GM23338 (cell line): ENCODE data around the gene MAPK4. TPM values are rescaled to one million over a fixed set of nuclear protein-coding genes. Genes with fewer than 3 reads are reported as not detected.
"Not testable (repeated sequence)": the region's sequence is repeated elsewhere in the genome, so short reads cannot be mapped to it uniquely, and the experiment has no call there.

Experiments
- ATAC-seq: fragments of 200-7000 bp; cut with Tn5 transposase; 3 replicates; pipeline ENCODE4 v1.9.1; 2020
- DNase-seq: peaks from one replicate; pipeline ENCODE4 v3.0.0-alpha.2; 2015; ENCODE audit warnings: low spot score
- H2AFZ ChIP-seq: fragments of 200-600 bp; sonication (generic); 2 replicates; pipeline ENCODE4 v1.8.0; 2016; ENCODE audit warnings: antibody characterized with exemption, mild to moderate bottlenecking, moderate library complexity
- H3F3A ChIP-seq: fragments of 200-600 bp; sonication (generic); replicated peaks from 2 replicates; pipeline ENCODE4 v1.8.0; 2017; ENCODE audit warnings: antibody characterized with exemption, mixed run types, low read depth
- H3K27ac ChIP-seq: fragments of 200-600 bp; sonication (generic); 2 replicates; pipeline ENCODE4 v1.6.1; 2016; ENCODE audit warnings: low read depth
- H3K27me3 ChIP-seq: fragments of 200-600 bp; sonication (generic); 2 replicates; pipeline ENCODE4 v1.8.0; 2016; ENCODE audit warnings: mild to moderate bottlenecking, mixed run types, moderate library complexity; ENCODE audit not compliant: insufficient read depth
- H3K36me3 ChIP-seq: fragments of 200-600 bp; sonication (generic); 2 replicates; pipeline ENCODE4 v1.8.0; 2016; ENCODE audit warnings: mild to moderate bottlenecking; ENCODE audit not compliant: insufficient read depth
- H3K4me1 ChIP-seq: fragments of 200-600 bp; sonication (generic); 2 replicates; pipeline ENCODE4 v1.8.0; 2016; ENCODE audit warnings: mild to moderate bottlenecking, moderate library complexity; ENCODE audit not compliant: insufficient read depth
- H3K4me2 ChIP-seq: fragments of 200-600 bp; sonication (generic); 2 replicates; pipeline ENCODE4 v1.7.1; 2017; ENCODE audit warnings: mixed run types
- H3K4me3 ChIP-seq: fragments of 200-600 bp; sonication (generic); 2 replicates; pipeline ENCODE4 v1.6.1; 2016; ENCODE audit warnings: mixed run types
- H3K79me2 ChIP-seq: fragments of 200-600 bp; sonication (generic); replicated peaks from 2 replicates; pipeline ENCODE4 v1.8.0; 2017; ENCODE audit warnings: mild to moderate bottlenecking; ENCODE audit not compliant: insufficient read depth
- H3K9me2 ChIP-seq: fragments of 200-600 bp; sonication (generic); 2 replicates; pipeline ENCODE4 v1.8.0; 2017; ENCODE audit not compliant: insufficient read depth
- H4K20me1 ChIP-seq: fragments of 200-600 bp; sonication (generic); replicated peaks from 2 replicates; pipeline ENCODE4 v1.8.0; 2017; ENCODE audit warnings: mild to moderate bottlenecking; ENCODE audit not compliant: insufficient read depth
- H3K27ac Mint-ChIP-seq: 2 replicates; pipeline ENCODE4 v1.8.0; 2020; ENCODE audit warnings: inconsistent platforms, mild to moderate bottlenecking, moderate library complexity, mixed read lengths
- H3K27me3 Mint-ChIP-seq: 3 replicates; pipeline ENCODE4 v1.8.0; 2022; ENCODE audit warnings: low read depth, mild to moderate bottlenecking, moderate library complexity, mixed read lengths, inconsistent platforms; ENCODE audit not compliant: insufficient read depth, poor library complexity
- H3K36me3 Mint-ChIP-seq: 3 replicates; pipeline ENCODE4 v1.8.0; 2021; ENCODE audit warnings: low read depth, mild to moderate bottlenecking, inconsistent platforms, moderate library complexity, mixed read lengths
- H3K4me1 Mint-ChIP-seq: 3 replicates; pipeline ENCODE4 v1.8.0; 2020; ENCODE audit warnings: mild to moderate bottlenecking, inconsistent platforms, mixed read lengths
- H3K4me3 Mint-ChIP-seq: 3 replicates; pipeline ENCODE4 v1.8.0; 2021; ENCODE audit warnings: moderate library complexity, mild to moderate bottlenecking, inconsistent platforms, mixed read lengths
- H3K9me3 Mint-ChIP-seq: 3 replicates; pipeline ENCODE4 v1.8.0; 2020; ENCODE audit warnings: moderate library complexity, mild to moderate bottlenecking, inconsistent platforms, mixed read lengths
- CREB1 ChIP-seq: fragments of 250-450 bp; sonication (Bioruptor Pico); IDR thresholded peaks from 2 replicates; pipeline ENCODE4 v1.5.0; 2020; ENCODE audit warnings: low read depth, mild to moderate bottlenecking, moderate library complexity
- ETS1 ChIP-seq: IDR thresholded peaks from 2 replicates; pipeline ENCODE4 v1.6.1; 2016; ENCODE audit warnings: antibody characterized with exemption
- EZH2 ChIP-seq: fragments of 200-600 bp; sonication (generic); IDR thresholded peaks from one replicate; pipeline ENCODE4 v1.8.0; 2017; ENCODE audit warnings: antibody characterized with exemption, mild to moderate bottlenecking, low read depth; ENCODE audit not compliant: unreplicated experiment
- NANOG ChIP-seq: IDR thresholded peaks from 2 replicates; pipeline ENCODE4 v1.6.1; 2016; ENCODE audit warnings: antibody characterized with exemption, borderline replicate concordance
- POLR2AphosphoS5 ChIP-seq: IDR thresholded peaks from 2 replicates; pipeline ENCODE4 v1.6.1; 2016; ENCODE audit warnings: antibody characterized with exemption, low read depth
- STAT1 ChIP-seq: IDR thresholded peaks from one replicate; pipeline ENCODE4 v1.6.1; 2016; ENCODE audit warnings: antibody characterized with exemption; ENCODE audit not compliant: unreplicated experiment
- ZNF114 ChIP-seq: fragments of 250-450 bp; sonication (Bioruptor Pico); IDR thresholded peaks from 2 replicates; pipeline ENCODE4 v1.5.0; 2020; ENCODE audit warnings: mild to moderate bottlenecking, moderate library complexity
- ZNF331 ChIP-seq: fragments of 250-450 bp; sonication (Bioruptor Pico); IDR thresholded peaks from 2 replicates; pipeline ENCODE4 v1.5.0; 2020; ENCODE audit warnings: low read depth, mild to moderate bottlenecking, moderate library complexity
- polyA plus RNA-seq: library from polyadenylated mRNA; unstranded; fragments of >200 nt; fragmentation: Nextera tagmentation; extraction: Ambion mirVana; gene quantifications from 2 replicates; pipeline ENCODE4 v1.2.1, GENCODE V29; 2016
- total RNA-seq: library from RNA; depleted of rRNA; stranded (reverse); fragments of >200 nt; shearing (Covaris generic); gene quantifications from 2 replicates; pipeline ENCODE4 v1.2.3, GENCODE V29; 2014

Gene MAPK4
- total and polyA plus RNA-seq, 2 experiments from 2014 or later, result 1.3 to 4.4 TPM

- ATAC-seq (no peak), DNase-seq (no peak)
- TF ChIP-seq CREB1 (CRISPR knock-in tag) (no peak), EZH2 (no peak)
- no peaks in the 10 kb centered on the region for H3K4me1 ChIP-seq
- H3F3A ChIP-seq, result no peaks in the 10 kb centered on the region
- no peaks in the 10 kb centered on the region for H3K9me2 ChIP-seq
- no peaks in the 10 kb centered on the region for H3K27me3 ChIP-seq
- Mint-ChIP-seq H3K4me1 (no peaks in the 10 kb centered on the region), H3K27ac (no peak overlapping the region), H3K36me3 (peaks cover 15% of the 10 kb centered on the region), H3K27me3 (peaks cover 9% of the 10 kb centered on the region), H3K9me3 (peaks cover 23% of the 10 kb centered on the region), H3K4me3 (no peak overlapping the region)
- H3K36me3 ChIP-seq, result no peaks in the 10 kb centered on the region; the same call in 1 of the 2 replicates
- H3K27ac ChIP-seq, result no peak overlapping the region
- no peak overlapping the region for H3K4me3 ChIP-seq
- no peaks in the 10 kb centered on the region for H3K79me2 ChIP-seq
- H3K4me2 ChIP-seq, result no peak overlapping the region
- no peaks in the 10 kb centered on the region for H4K20me1 ChIP-seq
- no peak overlapping the region for H2AFZ ChIP-seq
These were observed 31.1 kb upstream of the MAPK4 start for GRCh38 chr18:50528806-50529205.

GRCh38 chr18:50533822-50534221 lies 26.1 kb upstream of the MAPK4 start:
- not testable (repeated sequence) for H3F3A ChIP-seq, ATAC-seq, H4K20me1 ChIP-seq, H3K4me1 Mint-ChIP-seq, H3K4me2 ChIP-seq, H3K27ac Mint-ChIP-seq, H3K79me2 ChIP-seq, H3K4me3 ChIP-seq, H3K4me1 ChIP-seq, H3K27me3 ChIP-seq, H2AFZ ChIP-seq, H3K36me3 ChIP-seq, H3K27me3 Mint-ChIP-seq, H3K4me3 Mint-ChIP-seq, H3K9me2 ChIP-seq, H3K27ac ChIP-seq, DNase-seq
- Mint-ChIP-seq H3K36me3 (peaks cover 19% of the 10 kb centered on the region), H3K9me3 (peaks cover 38% of the 10 kb centered on the region)

- H3K36me3 Mint-ChIP-seq, H3K27ac Mint-ChIP-seq, DNase-seq, H3K9me2 ChIP-seq, H3K4me1 ChIP-seq, H3K27ac ChIP-seq, H3K4me1 Mint-ChIP-seq, H3K4me2 ChIP-seq, H3K79me2 ChIP-seq, H3K27me3 Mint-ChIP-seq, H3K4me3 ChIP-seq, H3F3A ChIP-seq, H3K4me3 Mint-ChIP-seq, H3K27me3 ChIP-seq, H3K36me3 ChIP-seq, H3K9me3 Mint-ChIP-seq, H2AFZ ChIP-seq, ATAC-seq, H4K20me1 ChIP-seq: not testable (repeated sequence)
These were observed 15.4 kb upstream of the MAPK4 start for GRCh38 chr18:50544476-50544875.

- ATAC-seq (peak; percentile 39; the same call in 2 of the 3 replicates), DNase-seq (no peak)
- Mint-ChIP-seq H3K27ac (no peak overlapping the region), H3K36me3 (no peaks in the 10 kb centered on the region), H3K9me3 (no peaks in the 10 kb centered on the region), H3K4me3 (no peak overlapping the region), H3K27me3 (peaks cover 3% of the 10 kb centered on the region), H3K4me1 (peaks cover 2% of the 10 kb centered on the region; the same call in 1 of the 3 replicates)
- TF ChIP-seq POLR2AphosphoS5 (no peak), EZH2 (no peak), CREB1 (CRISPR knock-in tag) (no peak), STAT1 (no peak), ZNF331 (CRISPR knock-in tag) (no peak), NANOG (no peak), ZNF114 (CRISPR knock-in tag) (no peak), ETS1 (no peak)
- no peaks in the 10 kb centered on the region for H3F3A ChIP-seq
- H3K27me3 ChIP-seq, result no peaks in the 10 kb centered on the region
- no peaks in the 10 kb centered on the region for H3K36me3 ChIP-seq
- peak overlapping the region; percentile 94; the same call in 1 of the 2 replicates for H2AFZ ChIP-seq
- no peaks in the 10 kb centered on the region for H4K20me1 ChIP-seq
- no peak overlapping the region for H3K27ac ChIP-seq
- no peak overlapping the region for H3K4me2 ChIP-seq
- 0 out of 2 replicates have a peak, but pooled peaks cover 6% of the 10 kb centered on the region for H3K9me2 ChIP-seq
- H3K79me2 ChIP-seq, result no peaks in the 10 kb centered on the region
- no peak overlapping the region for H3K4me3 ChIP-seq
- no peaks in the 10 kb centered on the region for H3K4me1 ChIP-seq
These were observed 14.0 kb upstream of the MAPK4 start for GRCh38 chr18:50545936-50546335.
